SK-N-SH treated with all-trans-retinoic acid at 6 μM for 48 hours (cell line): ENCODE measurements around the gene MBNL2.

Experiments
- ATAC-seq: fragments of 200-7000 bp; cut with Tn5 transposase; 3 replicates; pipeline ENCODE4 v1.9.1; 2020; ENCODE audit warnings: mild to moderate bottlenecking, moderate library complexity
- ARNTL ChIP-seq: fragments of 450-650 bp; formaldehyde crosslinking; IDR thresholded peaks from 2 replicates; pipeline ENCODE4 v1.5.0; 2020; ENCODE audit warnings: low read depth, mild to moderate bottlenecking, moderate library complexity, borderline replicate concordance
- BACH2 ChIP-seq: fragments of 250-450 bp; sonication (Bioruptor Pico); IDR thresholded peaks from 2 replicates; pipeline ENCODE4 v1.9.0; 2021; ENCODE audit warnings: mild to moderate bottlenecking, borderline replicate concordance
- ISL1 ChIP-seq: fragments of 250-450 bp; sonication (Bioruptor Pico); IDR thresholded peaks from 2 replicates; pipeline ENCODE4 v2.1.2; 2022; ENCODE audit warnings: mild to moderate bottlenecking, moderate library complexity
- PPARA ChIP-seq: fragments of 250-450 bp; sonication (Bioruptor Pico); IDR thresholded peaks from 2 replicates; pipeline ENCODE4 v1.5.0; 2020; ENCODE audit warnings: mild to moderate bottlenecking, borderline replicate concordance
- RARB ChIP-seq: fragments of 250-450 bp; sonication (Bioruptor Pico); IDR thresholded peaks from 2 replicates; pipeline ENCODE4 v1.8.0; 2021; ENCODE audit warnings: mild to moderate bottlenecking, moderate library complexity
- TCF4 ChIP-seq: fragments of 250-450 bp; sonication (Bioruptor Pico); IDR thresholded peaks from 2 replicates; pipeline ENCODE4 v1.8.0; 2021; ENCODE audit warnings: mild to moderate bottlenecking, moderate library complexity, borderline replicate concordance
- TOX ChIP-seq: fragments of 250-450 bp; sonication (Bioruptor Pico); IDR thresholded peaks from 2 replicates; pipeline ENCODE4 v1.8.0; 2021; ENCODE audit warnings: mild to moderate bottlenecking, moderate library complexity, borderline replicate concordance
- ZC3H10 ChIP-seq: fragments of 250-450 bp; sonication (Bioruptor Pico); IDR thresholded peaks from 2 replicates; pipeline ENCODE4 v1.5.1; 2021; ENCODE audit warnings: mild to moderate bottlenecking, moderate library complexity
- ZFP3 ChIP-seq: fragments of 250-450 bp; sonication (Bioruptor Pico); IDR thresholded peaks from 2 replicates; pipeline ENCODE4 v1.5.0; 2020; ENCODE audit warnings: mild to moderate bottlenecking, moderate library complexity
- ZFP30 ChIP-seq: fragments of 450-650 bp; formaldehyde crosslinking; IDR thresholded peaks from 2 replicates; pipeline ENCODE4 v1.5.0; 2022; ENCODE audit warnings: mild to moderate bottlenecking, moderate library complexity
- ZNF565 ChIP-seq: fragments of 450-650 bp; formaldehyde crosslinking; conservative IDR thresholded peaks from 2 replicates; pipeline ENCODE4 v1.5.0; 2020; ENCODE audit warnings: low read depth, mild to moderate bottlenecking, moderate library complexity
- ZNF70 ChIP-seq: fragments of 450-650 bp; formaldehyde crosslinking; IDR thresholded peaks from 2 replicates; pipeline ENCODE4 v1.5.0; 2020; ENCODE audit warnings: mild to moderate bottlenecking, moderate library complexity
- ZNF8 ChIP-seq: fragments of 450-650 bp; formaldehyde crosslinking; IDR thresholded peaks from 2 replicates; pipeline ENCODE4 v1.5.0; 2020; ENCODE audit warnings: mild to moderate bottlenecking, moderate library complexity
- TF ChIP-seq, protein P1 (sequence below): fragments of 250-450 bp; sonication (Bioruptor Pico); IDR thresholded peaks from 2 replicates; pipeline ENCODE4 v1.5.1; 2021; ENCODE audit warnings: mild to moderate bottlenecking, moderate library complexity
- TF ChIP-seq, protein P2 (sequence below): fragments of 250-450 bp; sonication (Bioruptor Pico); IDR thresholded peaks from 2 replicates; pipeline ENCODE4 v1.5.0; 2020; ENCODE audit warnings: mild to moderate bottlenecking, moderate library complexity
- TF ChIP-seq, protein P3 (sequence below): fragments of 250-450 bp; sonication (Bioruptor Pico); IDR thresholded peaks from 2 replicates; pipeline ENCODE4 v1.8.0; 2020; ENCODE audit warnings: mild to moderate bottlenecking, moderate library complexity, borderline replicate concordance
- TF ChIP-seq, protein P4 (sequence below): fragments of 250-450 bp; sonication (Bioruptor Pico); IDR thresholded peaks from 2 replicates; pipeline ENCODE4 v1.5.1; 2020; ENCODE audit warnings: low read depth, mild to moderate bottlenecking, moderate library complexity
- TF ChIP-seq, protein P5 (sequence below): fragments of 250-450 bp; sonication (Bioruptor Pico); IDR thresholded peaks from 2 replicates; pipeline ENCODE4 v1.8.0; 2021; ENCODE audit warnings: low read depth, mild to moderate bottlenecking, moderate library complexity, borderline replicate concordance

Gene MBNL2

DNA sequence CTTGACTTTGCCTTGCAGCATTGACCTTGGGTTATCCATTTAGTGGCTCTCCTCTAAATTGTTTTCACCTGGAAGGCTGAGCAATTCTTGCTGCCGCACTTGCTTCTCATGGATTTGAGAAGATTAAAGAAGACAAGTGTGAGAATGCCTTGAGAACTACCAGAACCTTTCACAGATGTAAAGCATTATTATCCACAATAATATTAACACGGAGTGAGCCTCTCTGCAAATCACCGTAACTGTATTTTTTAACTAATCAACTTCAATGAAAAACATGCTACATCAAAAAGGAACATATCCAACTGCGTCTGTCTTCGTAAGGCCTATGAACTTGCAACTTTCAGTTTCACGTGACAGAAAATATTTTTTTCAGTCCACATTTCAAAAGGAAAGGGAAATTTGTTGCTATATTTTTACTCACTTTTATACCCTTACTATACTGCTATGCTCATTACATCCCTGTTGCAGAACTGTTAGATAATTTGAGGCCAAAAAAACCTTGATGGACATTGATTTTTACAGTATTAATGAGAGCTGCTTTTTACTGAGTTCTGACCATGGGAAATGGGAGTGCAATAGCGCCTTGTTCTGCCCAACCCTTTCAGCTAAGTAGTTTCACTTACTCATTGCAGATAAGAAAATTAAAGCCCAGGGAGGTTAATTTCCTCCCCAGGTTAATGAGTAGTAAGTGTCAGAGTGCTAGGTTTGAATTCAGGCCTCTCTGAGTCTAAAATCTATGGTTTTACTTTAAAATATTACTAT is 118.0 kb downstream of the MBNL2 start:
- no peak for TF ChIP-seq BACH2 (CRISPR knock-in tag)
- TF ChIP-seq, protein P1, sequence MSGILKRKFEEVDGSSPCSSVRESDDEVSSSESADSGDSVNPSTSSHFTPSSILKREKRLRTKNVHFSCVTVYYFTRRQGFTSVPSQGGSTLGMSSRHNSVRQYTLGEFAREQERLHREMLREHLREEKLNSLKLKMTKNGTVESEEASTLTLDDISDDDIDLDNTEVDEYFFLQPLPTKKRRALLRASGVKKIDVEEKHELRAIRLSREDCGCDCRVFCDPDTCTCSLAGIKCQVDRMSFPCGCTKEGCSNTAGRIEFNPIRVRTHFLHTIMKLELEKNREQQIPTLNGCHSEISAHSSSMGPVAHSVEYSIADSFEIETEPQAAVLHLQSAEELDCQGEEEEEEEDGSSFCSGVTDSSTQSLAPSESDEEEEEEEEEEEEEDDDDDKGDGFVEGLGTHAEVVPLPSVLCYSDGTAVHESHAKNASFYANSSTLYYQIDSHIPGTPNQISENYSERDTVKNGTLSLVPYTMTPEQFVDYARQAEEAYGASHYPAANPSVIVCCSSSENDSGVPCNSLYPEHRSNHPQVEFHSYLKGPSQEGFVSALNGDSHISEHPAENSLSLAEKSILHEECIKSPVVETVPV, result no peak
- TF ChIP-seq ZC3H10 (CRISPR knock-in tag), result peak; percentile 86; the same call in 1 of the 2 replicates
- no peak for TF ChIP-seq ZNF70 (CRISPR knock-in tag)
- no peak for TF ChIP-seq ZNF8 (CRISPR knock-in tag)
- no peak for TF ChIP-seq ARNTL
- no peak for TF ChIP-seq TCF4 (CRISPR knock-in tag)
- peak; percentile 34; the same call in 1 of the 2 replicates for TF ChIP-seq RARB (CRISPR knock-in tag)
- no peak for TF ChIP-seq ZFP30
- TF ChIP-seq, protein P2, sequence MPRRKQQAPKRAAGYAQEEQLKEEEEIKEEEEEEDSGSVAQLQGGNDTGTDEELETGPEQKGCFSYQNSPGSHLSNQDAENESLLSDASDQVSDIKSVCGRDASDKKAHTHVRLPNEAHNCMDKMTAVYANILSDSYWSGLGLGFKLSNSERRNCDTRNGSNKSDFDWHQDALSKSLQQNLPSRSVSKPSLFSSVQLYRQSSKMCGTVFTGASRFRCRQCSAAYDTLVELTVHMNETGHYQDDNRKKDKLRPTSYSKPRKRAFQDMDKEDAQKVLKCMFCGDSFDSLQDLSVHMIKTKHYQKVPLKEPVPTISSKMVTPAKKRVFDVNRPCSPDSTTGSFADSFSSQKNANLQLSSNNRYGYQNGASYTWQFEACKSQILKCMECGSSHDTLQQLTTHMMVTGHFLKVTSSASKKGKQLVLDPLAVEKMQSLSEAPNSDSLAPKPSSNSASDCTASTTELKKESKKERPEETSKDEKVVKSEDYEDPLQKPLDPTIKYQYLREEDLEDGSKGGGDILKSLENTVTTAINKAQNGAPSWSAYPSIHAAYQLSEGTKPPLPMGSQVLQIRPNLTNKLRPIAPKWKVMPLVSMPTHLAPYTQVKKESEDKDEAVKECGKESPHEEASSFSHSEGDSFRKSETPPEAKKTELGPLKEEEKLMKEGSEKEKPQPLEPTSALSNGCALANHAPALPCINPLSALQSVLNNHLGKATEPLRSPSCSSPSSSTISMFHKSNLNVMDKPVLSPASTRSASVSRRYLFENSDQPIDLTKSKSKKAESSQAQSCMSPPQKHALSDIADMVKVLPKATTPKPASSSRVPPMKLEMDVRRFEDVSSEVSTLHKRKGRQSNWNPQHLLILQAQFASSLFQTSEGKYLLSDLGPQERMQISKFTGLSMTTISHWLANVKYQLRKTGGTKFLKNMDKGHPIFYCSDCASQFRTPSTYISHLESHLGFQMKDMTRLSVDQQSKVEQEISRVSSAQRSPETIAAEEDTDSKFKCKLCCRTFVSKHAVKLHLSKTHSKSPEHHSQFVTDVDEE (CRISPR knock-in tag), result no peak
- TF ChIP-seq, protein P3, sequence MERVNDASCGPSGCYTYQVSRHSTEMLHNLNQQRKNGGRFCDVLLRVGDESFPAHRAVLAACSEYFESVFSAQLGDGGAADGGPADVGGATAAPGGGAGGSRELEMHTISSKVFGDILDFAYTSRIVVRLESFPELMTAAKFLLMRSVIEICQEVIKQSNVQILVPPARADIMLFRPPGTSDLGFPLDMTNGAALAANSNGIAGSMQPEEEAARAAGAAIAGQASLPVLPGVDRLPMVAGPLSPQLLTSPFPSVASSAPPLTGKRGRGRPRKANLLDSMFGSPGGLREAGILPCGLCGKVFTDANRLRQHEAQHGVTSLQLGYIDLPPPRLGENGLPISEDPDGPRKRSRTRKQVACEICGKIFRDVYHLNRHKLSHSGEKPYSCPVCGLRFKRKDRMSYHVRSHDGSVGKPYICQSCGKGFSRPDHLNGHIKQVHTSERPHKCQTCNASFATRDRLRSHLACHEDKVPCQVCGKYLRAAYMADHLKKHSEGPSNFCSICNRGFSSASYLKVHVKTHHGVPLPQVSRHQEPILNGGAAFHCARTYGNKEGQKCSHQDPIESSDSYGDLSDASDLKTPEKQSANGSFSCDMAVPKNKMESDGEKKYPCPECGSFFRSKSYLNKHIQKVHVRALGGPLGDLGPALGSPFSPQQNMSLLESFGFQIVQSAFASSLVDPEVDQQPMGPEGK (CRISPR knock-in tag), result no peak
- TF ChIP-seq, protein P4, sequence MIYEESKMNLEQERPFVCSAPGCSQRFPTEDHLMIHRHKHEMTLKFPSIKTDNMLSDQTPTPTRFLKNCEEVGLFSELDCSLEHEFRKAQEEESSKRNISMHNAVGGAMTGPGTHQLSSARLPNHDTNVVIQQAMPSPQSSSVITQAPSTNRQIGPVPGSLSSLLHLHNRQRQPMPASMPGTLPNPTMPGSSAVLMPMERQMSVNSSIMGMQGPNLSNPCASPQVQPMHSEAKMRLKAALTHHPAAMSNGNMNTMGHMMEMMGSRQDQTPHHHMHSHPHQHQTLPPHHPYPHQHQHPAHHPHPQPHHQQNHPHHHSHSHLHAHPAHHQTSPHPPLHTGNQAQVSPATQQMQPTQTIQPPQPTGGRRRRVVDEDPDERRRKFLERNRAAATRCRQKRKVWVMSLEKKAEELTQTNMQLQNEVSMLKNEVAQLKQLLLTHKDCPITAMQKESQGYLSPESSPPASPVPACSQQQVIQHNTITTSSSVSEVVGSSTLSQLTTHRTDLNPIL (CRISPR knock-in tag), result no peak
- TF ChIP-seq, protein P5, sequence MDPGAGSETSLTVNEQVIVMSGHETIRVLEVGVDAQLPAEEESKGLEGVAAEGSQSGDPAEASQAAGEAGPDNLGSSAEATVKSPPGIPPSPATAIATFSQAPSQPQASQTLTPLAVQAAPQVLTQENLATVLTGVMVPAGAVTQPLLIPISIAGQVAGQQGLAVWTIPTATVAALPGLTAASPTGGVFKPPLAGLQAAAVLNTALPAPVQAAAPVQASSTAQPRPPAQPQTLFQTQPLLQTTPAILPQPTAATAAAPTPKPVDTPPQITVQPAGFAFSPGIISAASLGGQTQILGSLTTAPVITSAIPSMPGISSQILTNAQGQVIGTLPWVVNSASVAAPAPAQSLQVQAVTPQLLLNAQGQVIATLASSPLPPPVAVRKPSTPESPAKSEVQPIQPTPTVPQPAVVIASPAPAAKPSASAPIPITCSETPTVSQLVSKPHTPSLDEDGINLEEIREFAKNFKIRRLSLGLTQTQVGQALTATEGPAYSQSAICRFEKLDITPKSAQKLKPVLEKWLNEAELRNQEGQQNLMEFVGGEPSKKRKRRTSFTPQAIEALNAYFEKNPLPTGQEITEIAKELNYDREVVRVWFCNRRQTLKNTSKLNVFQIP, result no peak
- no peak for TF ChIP-seq ZNF565 (CRISPR knock-in tag)
- TF ChIP-seq PPARA (CRISPR knock-in tag), result no peak
- no peak for TF ChIP-seq ISL1 (CRISPR knock-in tag)
- peak; percentile 80; the same call in 1 of the 2 replicates for TF ChIP-seq TOX (CRISPR knock-in tag)
- peak; percentile 35 for ATAC-seq

DNA sequence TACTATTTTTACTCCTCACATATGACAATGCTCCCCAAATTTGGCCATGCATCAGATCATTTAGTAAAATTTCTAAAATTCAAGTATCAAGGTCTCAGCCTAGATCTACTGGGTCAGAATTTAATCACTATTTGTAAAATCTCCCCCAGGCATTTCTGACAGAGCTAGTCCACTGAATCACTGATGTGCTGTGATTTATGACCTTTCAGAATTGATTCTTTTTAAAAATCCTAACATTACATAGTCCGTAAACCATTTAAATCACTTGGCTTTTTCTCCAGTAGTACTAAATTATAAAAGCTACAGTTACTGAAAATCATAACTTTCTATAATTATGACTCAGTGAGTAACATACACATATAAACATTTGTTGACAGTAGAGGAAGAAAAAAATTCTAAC is 119.0 kb downstream of the MBNL2 start:
- TF ChIP-seq ZC3H10 (CRISPR knock-in tag) (peak; percentile 68; the same call in 1 of the 2 replicates), ZNF8 (CRISPR knock-in tag) (no peak), ZFP30 (no peak), ISL1 (CRISPR knock-in tag) (peak; percentile 58), ZFP3 (CRISPR knock-in tag) (no peak), BACH2 (CRISPR knock-in tag) (no peak)
- TF ChIP-seq, protein P2 (CRISPR knock-in tag), result no peak
- ATAC-seq, result no peak
